ENCODE data around the gene PDE6B. TPM values are rescaled to one million over a fixed set of nuclear protein-coding genes. Genes with fewer than 3 reads are reported as not detected.
"Not testable (repeated sequence)": the region's sequence is repeated elsewhere in the genome, so short reads cannot be mapped to it uniquely, and the experiment has no call there.

PDE6B gene
- total RNA-seq, 1 donor from 2014 or later, result 15.1 TPM

DNA sequence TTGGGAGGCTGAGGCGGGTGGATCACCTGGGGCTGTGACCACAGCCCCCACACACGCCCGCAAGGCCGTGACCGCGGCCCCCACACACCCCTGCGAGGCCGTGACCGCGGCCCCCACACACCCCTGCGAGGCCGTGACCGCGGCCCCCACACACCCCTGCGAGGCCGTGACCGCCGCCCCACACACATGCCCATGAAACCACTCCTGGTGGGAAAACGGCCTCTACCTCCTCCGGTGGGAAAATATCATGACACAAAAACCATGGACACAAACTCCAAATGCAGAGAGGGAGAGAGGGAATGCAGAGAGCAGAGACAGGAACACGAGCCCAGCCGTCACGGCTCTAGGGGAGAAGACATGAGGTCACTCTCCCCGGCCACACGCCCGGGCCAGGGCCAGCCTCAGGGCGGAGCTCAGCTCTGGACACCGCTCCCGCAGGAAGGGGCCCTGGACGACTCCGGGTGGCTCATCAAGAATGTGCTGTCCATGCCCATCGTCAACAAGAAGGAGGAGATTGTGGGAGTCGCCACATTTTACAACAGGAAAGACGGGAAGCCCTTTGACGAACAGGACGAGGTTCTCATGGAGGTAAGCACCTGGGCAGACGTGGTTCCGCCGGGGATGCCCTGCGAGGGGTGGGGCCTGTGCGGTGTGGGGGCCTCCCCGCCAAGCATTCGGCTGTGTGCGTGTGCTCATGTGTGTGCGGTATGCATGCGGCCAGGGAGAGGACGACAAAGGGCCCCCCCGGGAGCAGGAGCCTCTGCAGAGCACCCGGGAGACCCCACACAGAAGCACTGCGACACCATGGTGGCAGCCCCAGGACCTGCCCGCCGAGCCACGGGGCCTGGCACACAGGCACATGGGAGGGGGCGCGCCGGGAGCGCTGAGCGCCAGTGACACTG is 31.3 kb downstream of the PDE6B start:
- DNase-seq (ENCODE audit: low spot score), result no peak

DNA sequence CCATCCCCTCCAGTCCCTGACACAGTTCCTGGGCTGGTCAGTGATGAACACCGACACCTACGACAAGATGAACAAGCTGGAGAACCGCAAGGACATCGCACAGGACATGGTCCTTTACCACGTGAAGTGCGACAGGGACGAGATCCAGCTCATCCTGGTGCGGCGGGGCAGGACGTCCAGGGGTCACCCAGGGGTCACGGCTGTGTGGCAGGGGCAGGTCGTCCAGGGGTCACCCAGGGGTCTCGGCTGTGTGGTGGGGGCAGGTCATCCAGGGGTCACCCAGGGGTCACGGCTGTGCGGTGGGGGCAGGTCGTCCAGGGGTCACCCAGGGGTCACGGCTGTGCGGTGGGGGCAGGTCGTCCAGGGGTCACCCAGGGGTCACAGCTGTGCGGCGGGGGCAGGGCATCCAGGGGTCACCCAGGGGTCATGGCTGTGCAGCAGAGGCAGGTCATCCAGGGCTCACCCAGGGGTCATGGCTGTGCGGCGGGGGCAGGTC is 32.0 kb downstream of the PDE6B start:
- DNase-seq (ENCODE audit: low spot score), result no peak

DNA sequence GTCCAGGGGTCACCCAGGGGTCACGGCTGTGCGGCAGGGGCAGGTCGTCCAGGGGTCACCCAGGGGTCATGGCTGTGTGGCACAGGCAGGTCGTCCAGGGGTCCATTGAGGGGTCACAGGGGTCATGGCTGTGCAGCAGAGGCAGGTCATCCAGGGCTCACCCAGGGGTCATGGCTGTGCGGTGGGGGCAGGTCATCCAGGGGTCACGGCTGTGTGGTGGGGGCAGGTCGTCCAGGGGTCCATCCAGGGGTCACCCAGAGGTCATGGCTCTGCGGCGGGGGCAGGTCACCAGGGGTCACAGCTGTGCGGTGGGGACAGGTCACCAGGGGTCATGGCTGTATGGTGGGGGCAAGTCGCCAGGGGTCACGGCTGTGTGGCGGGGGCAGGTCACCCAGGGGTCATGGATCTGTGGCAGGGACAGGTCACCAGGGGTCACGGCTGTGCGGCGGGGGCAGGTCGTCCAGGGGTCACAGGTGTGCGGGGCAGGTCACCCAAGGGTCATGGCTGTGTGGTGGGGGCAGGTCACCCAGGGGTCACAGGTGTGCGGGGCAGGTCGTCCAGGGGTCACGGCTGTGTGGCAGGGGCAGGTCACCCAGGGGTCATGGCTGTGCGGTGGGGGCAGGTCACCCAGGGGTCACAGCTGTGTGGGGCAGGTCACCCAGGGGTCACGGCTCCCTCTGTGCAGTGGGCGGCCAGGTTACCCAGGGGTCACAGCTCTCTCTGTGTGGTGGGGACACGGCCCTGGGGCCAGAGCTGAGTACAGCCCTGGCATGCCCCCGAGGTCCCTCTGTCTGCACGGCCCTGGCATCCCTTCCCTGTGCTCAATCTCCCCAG is 32.7 kb downstream of the PDE6B start:
- no peak for DNase-seq (ENCODE audit: low spot score)

DNA sequence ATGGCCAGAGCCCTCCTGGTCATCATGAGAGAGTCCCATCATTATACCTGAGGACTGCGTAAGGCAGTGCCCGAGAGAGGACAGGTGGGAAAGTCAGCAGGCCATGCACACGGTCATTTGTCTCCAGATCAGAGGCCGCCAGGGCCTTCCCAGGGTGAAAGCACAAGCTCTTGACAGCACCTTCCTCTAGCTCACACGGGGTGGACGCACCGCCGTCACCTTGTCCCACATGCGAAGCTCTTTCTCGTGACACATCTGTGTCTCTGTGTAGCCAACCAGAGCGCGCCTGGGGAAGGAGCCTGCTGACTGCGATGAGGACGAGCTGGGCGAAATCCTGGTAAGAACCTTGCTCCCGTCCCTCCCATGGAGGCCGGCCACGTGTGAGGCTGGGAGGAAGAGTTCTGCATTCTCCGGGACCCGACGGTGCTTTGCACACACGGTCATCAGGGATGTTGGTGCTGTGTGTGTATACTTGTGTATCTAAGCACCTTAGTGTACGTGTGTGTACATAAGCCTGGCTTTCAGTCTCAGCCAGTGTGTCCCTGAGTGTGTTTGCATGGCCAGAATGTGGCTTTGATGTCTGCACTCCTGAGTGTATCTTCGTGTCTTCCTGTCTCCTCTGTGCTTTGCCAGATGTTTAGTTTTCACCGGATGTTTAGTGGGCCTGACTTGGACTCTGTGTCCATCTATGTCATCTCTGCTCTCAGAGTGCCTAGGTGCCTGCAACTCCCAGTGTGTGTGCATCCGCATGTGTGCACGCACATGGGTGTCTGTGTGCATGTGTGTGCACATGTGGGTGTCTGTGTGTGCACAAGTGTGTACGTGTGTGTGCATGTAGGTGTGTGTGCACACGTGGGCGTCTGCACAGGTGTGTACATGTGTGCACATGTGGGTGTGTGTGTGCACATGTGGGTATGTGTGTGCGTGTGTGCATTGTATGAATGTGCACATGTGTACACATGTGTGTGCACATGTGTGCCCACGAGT is 33.6 kb downstream of the PDE6B start:
- DNase-seq (ENCODE audit: low spot score), result no peak

DNA sequence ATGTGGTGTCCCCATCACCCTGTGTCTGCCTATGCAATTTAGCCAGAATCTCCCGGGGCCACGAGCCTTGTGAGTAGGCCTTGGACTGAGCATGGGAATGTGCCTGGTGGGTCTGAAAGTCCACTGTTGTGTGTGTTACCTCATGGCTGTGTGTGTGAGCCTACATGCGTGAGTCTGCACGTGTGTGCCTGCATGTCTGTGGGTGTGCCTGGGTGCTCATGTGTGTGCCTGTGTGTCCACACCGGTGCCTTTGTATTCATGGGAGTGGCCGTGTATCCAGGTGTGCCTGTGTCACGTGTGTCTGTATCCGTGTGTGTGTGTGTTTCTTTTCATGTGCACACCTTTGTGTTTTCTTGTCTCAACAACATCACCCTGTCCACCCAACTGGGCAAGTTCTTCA is 34.5 kb downstream of the PDE6B start:
- DNase-seq (ENCODE audit: low spot score), result no peak

DNA sequence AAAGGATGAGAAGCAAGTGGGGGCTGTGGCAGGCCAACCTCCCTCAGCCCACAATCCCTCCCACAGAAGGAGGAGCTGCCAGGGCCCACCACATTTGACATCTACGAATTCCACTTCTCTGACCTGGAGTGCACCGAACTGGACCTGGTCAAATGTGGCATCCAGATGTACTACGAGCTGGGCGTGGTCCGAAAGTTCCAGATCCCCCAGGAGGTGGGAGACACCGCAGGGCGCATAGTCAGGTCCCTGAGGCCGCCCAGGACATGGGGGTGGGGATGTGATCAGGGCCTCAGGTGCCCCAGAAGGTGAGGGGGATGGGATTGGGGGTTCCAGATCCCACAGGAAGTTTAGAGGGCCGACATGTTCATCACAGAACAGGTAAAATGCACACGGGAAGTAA is 35.0 kb downstream of the PDE6B start:
- DNase-seq (ENCODE audit: low spot score), result no peak

DNA sequence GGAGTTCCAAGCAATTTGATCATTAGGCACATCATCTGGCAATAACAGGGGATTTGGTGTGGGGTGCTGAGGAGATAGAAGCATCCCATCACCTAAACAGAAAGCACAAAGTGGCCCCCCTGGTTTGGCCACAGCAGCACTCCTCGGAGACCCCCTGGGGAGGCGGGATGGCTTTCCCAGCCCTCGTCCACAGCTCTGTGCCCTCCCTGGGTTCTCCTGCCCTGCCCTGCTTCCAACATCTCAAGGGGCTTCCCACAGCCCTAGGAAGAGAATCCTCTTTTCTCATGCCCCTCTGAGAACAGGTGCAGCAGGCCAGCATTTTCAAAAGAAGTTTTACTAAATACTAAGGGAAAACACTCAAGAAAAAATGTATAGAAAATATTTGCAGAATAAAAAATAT is 35.9 kb downstream of the PDE6B start:
- DNase-seq (ENCODE audit: low spot score), result no peak

DNA sequence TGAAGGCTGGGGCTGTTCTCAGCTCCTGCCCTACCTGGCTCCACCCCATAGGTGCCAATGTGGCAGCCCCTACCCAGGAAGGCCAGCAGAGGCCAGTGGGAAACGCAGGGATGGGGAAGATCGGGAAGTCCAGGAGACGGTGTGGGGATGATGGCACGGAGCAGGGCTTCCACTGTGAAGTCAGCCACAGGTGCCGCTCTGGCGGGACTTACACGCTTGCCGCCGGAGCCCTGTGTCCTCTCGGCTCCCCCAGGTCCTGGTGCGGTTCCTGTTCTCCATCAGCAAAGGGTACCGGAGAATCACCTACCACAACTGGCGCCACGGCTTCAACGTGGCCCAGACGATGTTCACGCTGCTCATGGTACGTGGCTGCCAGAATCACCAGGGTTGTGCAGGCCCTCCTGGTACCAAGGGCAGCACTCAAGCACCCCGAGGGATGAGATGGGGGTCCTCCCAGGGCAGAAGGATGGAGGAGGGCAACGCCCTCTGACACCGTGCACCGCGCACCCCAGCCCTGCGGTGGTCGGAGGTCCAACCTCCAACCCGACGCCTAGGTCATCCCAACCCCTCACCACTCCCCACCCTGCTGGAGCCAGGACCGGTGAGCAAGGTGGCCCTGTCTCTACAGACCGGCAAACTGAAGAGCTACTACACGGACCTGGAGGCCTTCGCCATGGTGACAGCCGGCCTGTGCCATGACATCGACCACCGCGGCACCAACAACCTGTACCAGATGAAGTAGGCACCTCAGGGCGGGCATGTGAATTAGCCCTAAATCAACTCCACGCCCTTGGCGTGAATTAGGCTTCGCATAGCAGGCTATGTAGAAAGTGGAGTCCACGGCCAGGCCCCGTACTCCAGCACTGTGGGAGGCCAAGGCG is 36.7 kb downstream of the PDE6B start:
- no peak for DNase-seq (ENCODE audit: low spot score)

DNA sequence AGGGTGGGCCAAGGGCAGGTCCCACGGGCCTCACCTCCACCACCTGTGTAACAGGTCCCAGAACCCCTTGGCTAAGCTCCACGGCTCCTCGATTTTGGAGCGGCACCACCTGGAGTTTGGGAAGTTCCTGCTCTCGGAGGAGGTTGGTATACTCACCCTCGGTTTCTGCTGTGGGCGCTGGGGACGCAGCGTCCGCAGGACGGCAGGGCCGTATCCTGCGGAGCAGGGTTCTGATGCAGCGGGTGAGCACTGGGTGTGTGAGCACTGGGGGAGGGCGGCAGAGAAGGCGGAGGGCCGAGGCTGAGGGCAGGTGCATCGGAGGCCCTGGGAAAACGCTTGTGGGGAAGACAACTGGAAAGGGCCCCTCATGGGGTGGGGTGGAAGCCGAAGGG is 37.7 kb downstream of the PDE6B start:
- DNase-seq (ENCODE audit: low spot score), result no peak

DNA sequence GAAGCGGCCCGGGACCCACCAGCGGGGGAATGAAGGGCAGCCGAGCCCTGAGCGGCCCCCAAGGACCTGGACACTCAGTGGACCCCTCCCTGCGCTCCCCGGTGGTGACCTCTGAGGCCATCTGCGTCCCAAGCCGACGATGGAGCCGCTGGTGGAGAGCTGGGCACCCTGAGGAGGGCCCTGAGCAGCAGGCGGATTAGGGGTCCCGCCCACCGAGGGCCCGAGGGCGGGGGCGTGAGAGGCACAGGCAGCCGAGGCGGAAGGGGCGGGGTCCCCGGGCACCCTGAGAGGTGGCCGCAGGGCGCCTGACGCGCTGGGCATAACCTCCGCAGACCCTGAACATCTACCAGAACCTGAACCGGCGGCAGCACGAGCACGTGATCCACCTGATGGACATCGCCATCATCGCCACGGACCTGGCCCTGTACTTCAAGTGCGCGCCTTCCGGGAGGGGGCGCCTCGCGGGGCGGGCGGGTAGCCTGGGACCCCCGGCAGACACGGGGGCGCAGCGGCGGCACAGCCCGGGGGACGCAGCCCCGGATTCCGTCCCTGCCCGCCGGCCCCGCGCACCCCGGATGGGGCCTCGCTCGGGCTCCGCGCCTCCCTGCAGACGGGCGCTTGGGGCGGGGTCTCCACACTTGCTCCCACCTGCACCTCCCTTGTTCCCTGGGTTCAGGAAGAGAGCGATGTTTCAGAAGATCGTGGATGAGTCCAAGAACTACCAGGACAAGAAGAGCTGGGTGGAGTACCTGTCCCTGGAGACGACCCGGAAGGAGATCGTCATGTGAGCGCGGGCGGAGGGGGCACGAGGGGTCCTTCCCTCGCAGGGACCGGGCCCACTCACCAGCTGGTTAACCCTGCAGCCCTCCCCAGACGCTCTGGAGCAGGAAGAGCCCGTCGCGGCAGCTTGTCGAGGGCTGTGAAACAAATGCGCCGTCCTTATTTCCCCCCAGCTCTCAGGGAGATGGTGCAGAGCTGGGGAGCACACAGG is 38.4 kb downstream of the PDE6B start:
- DNase-seq (ENCODE audit: low spot score), result peak; percentile 55

DNA sequence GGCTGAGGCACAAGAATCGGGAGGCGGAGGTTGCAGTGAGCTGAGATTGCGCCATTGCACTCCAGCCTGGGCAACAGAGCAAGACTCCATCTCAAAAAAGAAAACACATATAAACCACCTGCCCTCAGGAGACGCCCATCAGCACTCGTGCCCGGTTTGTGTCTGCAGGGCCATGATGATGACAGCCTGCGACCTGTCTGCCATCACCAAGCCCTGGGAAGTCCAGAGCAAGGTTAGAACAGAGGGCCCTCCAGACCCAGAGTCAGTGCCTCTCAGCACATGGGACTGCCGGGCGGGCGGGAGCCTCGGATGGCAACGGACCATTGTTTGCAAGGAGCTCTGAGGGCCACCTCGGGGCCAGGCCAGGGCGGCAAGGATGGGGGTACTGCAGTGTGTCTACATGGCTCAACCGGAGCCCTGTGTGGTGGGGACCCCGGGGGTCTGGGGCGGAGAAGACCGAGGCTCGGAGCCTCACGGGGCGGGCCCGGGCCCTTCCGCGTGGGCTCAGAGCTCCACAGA is 39.4 kb downstream of the PDE6B start:
- DNase-seq (ENCODE audit: low spot score), result no peak

DNA sequence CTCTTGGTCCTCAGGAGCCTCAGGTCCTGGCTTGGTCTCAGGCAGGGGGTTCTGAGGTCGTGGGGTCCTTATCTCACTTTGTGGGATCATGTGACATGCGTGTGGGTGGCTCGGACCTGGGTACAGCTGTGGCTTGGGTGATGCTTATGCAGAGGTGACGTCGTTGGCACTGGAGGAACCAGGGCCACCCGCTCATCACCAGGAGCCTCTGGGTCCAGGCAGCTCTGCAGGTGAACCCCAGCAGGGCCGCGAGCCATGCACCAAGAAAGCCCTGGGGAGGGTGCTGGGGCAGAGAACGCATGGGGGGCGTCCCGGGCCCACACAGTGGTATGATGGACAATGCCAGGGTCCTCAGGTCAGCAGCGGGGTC is 40.0 kb downstream of the PDE6B start:
- DNase-seq (ENCODE audit: low spot score), result no peak

DNA sequence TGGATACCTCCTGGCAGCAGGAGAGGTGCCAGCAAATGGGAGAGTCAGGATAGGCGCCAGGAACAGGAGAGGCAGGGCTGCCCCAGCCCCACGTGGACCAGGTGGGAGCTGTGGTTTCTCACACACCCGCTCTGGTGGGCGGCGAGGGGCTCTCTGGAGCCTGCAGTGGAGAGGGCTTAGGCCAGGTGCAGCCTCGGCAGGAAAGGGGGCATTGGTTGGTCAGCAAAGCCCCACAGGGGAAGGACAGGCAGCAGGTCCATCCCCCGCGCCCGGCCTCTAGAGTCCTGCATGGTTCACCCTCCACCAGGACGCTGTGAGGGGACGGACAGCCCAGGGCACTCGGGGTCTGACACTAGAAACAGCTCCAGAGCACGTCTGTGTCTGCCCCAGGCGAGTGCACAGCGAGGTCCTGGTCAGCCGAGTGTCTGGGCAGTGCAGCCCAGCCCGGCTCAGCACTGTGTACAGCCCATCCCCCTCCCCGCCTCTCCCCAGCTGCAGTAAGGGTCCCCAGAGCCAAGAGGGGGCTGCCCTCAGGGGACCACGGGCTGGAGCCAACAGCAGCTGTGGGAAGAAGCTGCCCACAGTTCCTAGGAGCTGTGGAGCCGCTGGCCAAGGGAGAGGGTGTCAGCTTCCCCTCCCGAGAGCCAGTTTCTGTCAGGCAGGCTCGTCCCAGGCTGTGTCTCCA is 40.5 kb downstream of the PDE6B start:
- no peak for DNase-seq (ENCODE audit: low spot score)

DNA sequence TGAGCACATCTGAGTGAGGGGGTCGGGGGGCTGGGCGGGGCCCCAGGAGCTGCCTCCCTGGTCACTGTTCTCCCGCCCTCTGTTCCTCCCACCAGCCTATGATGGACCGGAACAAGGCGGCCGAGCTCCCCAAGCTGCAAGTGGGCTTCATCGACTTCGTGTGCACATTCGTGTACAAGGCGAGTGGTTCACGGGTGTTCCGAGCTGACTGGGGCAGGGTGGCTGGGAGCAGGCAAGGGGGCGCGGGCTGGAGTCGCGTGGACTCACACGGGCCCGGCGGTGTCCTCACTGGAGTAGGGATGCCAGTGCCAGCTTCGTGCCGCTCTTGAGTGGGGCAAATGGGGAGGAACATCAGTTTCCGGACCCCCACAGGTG is 41.0 kb downstream of the PDE6B start:
- DNase-seq (ENCODE audit: low spot score), result no peak

DNA sequence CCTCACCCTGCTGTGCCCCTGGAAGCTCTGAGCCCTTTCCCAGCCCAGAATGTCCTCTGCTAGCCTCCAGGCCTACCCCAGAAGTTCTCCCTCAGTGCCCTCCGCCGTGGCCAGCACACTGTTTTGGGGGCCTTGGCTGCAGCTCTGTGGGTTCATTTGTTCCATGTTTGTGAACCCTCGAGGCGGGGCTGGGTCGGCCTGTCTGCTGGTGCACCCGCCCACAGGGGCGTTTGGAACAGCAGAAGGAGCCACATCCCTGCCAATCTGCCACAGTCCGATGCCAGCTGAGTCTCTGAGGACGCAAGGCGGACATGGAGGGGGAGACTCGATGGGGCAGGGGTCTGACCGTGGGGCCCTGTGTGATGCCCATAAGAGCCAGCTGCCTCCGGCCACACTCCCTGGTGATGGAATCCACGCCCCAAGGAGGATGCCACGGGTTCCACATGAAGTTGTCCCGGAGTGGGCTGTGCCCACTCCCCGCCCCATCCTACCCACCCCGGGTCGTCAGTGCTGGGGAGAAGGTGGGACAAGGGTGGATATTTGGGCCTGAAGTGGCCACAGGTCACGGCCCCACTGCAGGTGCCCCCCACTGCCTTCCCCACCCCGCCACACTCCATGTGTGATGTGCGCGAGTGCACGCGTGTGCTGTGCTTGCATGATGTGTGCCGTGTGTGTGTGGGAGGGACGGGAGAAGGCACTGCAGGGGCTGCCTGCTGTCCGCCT is 41.6 kb downstream of the PDE6B start:
- no peak for DNase-seq (ENCODE audit: low spot score)

DNA sequence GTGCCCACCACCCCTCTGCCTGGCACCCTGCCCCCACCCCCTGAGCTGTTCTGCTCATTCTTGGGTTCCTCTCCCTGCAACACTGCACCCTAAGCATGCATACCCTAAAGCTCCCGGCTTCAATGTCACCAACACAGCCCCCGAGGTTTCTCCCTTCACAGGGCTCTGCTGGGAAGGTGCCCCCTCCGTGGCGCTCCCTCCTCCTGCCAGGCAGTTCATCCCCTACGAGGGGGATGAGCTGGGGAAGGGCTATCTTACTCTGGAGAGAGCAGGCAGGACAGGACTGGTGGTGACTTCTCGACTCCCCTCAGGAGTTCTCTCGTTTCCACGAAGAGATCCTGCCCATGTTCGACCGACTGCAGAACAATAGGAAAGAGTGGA is 42.2 kb downstream of the PDE6B start:
- no peak for DNase-seq (ENCODE audit: low spot score)

DNA sequence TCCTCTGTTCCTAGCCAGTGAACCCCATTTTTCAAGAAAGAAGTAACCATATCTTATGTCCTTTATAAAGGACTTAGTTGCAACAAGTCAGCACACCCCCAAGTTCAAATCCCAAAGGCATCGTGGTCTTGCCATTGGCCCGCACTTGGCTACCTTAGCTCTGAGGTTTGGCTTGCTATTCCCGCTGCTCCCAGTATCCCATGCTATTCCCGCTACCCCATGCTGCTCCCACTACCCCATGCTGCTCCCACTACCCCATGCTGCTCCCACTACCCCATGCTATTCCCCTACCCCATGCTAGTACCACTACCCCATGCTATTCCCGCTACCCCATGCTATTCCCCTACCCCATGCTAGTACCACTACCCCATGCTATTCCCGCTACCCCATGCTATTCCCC is 42.8 kb downstream of the PDE6B start:
- DNase-seq (ENCODE audit: low spot score), result not testable (repeated sequence)

Measured in ureter (tissue), 1 donor.